Raji (cell line): ENCODE measurements around the gene AIFM3.

Experiments used
- POLR2A ChIP-seq: IDR thresholded peaks from 2 replicates; pipeline ENCODE4 v1.6.1; 2011; ENCODE audit warnings: low read depth, low read length, control low read depth; ENCODE audit not compliant: insufficient read depth

AIFM3 gene

GRCh38 chr22:20992456-20993303 lies 25.6 kb downstream of the AIFM3 start:
- no peak for TF ChIP-seq POLR2A

- TF ChIP-seq POLR2A, result no peak
Observed at GRCh38 chr22:20993304-20994127, 26.5 kb downstream of the AIFM3 start.

DNA sequence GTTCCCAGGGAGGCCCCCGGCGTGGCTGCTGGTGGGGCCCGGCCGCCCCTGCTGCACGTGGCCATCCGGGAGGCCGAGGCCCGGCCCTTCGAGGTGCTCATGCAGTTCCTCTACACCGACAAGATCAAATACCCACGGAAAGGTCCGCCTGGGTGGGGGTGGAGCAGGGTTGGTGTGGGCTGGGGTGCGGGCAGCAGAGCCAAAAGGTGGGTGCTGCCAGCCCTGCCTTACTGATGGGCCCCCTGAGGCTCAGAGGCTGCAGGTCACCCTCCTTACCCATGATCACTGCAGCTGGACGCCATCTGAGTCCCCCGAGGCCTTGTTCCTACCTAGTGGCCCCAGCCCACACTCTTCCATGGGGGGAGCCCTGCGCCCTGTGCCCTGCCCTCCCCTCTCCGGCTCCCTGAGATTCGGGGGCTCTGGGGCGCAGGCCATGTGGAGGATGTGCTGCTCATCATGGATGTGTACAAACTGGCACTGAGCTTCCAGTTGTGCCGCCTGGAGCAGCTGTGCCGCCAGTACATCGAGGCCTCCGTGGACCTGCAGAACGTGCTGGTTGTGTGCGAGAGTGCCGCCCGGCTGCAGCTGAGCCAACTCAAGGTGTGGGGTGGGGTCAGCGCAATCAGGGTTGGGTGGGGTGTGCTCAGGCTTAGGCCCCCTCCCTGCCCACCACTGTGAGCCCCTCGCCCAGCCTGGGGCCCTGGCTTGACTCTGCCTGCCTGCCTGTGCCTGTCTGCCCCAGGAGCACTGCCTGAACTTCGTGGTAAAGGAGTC lies 27.3 kb downstream of the AIFM3 start:
- no peak for TF ChIP-seq POLR2A

GRCh38 chr22:20994902-20995241 lies 27.8 kb downstream of the AIFM3 start:
- no peak for TF ChIP-seq POLR2A

DNA sequence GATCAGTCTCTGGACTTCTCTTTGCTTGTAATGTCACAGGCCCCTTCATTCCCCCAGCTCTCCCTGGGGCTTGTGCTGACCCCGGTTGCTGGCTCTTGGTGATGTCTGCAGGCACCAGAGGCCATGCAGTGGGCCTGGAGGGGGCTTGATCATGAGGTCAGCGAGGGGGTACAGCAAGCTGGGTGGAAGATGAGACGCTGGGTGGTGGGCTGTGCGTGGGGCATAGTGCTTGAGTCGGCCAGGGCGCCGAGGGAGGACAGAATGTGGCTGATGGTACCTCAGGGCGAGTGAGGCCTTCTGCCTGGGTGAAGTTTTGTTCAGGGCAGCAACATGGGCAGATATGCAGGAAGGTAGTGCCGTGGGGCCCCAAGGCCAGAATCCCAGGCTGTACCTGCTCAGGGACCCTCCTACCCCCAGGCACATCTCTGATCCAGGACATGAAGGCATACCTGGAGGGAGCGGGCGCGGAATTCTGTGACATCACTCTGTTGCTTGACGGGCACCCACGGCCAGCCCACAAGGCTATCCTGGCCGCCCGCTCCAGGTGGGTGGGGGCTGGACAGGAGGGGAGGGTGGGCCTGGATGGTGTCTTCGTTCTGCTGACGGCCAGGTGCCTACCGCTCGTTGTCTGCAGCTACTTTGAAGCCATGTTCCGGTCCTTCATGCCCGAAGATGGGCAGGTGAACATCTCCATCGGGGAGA lies 28.4 kb downstream of the AIFM3 start:
- 0 out of 2 replicates have a peak, but pooled peaks have one; percentile 5 for TF ChIP-seq POLR2A

GRCh38 chr22:20996031-20996410 lies 29.0 kb downstream of the AIFM3 start:
- no peak for TF ChIP-seq POLR2A

- no peak; the same call in 1 of the 2 replicates for TF ChIP-seq POLR2A
Observed at GRCh38 chr22:20996598-20997535, 29.8 kb downstream of the AIFM3 start.

- TF ChIP-seq POLR2A, result peak; percentile 24; the same call in 1 of the 2 replicates
Observed at GRCh38 chr22:20997536-20998257, 30.6 kb downstream of the AIFM3 start.

DNA sequence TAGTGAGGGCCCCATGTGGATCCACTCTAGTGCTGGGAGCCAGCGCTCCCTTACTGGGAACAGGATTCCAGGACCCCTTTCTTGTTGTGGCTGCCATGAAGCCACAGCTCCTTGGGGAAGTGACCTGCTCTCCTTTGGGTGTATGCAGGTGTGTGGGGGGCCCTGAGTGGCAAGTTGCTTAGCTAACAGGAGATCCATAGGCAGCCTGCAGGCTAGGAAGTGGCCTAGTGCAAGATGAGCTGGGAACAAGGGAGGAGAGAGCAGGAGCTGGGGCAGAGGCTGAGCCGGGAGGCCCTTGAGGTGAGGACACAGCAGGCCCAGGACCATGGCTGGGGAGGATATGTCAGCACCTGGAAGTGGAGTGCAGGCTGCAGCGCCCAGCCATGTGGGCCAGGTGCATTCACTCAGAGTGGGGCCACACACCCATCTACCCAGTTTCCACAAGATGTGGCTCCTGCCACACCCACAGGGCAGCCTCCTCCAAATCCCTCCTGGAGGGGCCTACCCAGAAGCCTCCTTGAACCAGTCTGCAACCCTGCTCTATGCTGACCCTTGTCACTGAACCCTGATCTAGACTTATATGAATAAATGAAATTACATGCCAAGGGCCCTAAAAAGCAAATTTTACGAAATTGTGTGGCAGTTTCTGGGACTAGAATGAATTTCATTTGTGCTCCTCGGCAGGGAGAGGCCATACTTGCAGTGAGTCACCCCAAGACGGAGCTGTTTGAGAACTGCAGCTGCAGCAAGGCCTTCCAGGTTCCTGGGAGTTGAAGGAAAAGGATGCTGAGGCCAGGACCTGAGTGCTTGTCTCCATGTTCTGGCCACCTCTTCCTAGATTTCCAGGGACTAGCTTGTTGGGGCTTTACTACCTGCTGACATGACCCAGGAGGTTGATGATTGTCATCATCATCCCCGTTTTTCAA lies 31.6 kb downstream of the AIFM3 start:
- peak; percentile 60 for TF ChIP-seq POLR2A

- peak; percentile 11; the same call in 1 of the 2 replicates for TF ChIP-seq POLR2A
Observed at GRCh38 chr22:20999350-21000206, 32.5 kb downstream of the AIFM3 start.
